Loucy (cell line): Measurements from ENCODE around the gene CXCL5.

Experiments
- H2AFZ ChIP-seq: fragments of 200-600 bp; sonication (generic); 2 replicates; pipeline ENCODE4 v1.6.0; 2016; ENCODE audit warnings: antibody characterized with exemption, mild to moderate bottlenecking, low read length, moderate library complexity
- H3F3A ChIP-seq: fragments of 200-600 bp; 2 replicates; pipeline ENCODE4 v1.6.0; 2016; ENCODE audit warnings: antibody characterized with exemption, low read depth, mild to moderate bottlenecking
- H3K27me3 ChIP-seq: fragments of 200-600 bp; sonication (generic); 2 replicates; pipeline ENCODE4 v1.6.1; 2014; ENCODE audit warnings: low read length, mild to moderate bottlenecking; ENCODE audit not compliant: insufficient read depth, poor library complexity, severe bottlenecking
- H3K36me3 ChIP-seq: fragments of 200-600 bp; sonication (generic); 2 replicates; pipeline ENCODE4 v1.6.1; 2016; ENCODE audit warnings: low read length; ENCODE audit not compliant: insufficient read depth
- H3K4me1 ChIP-seq: fragments of 200-600 bp; sonication (generic); 2 replicates; pipeline ENCODE4 v1.5.1; 2014; ENCODE audit warnings: low read length, mild to moderate bottlenecking; ENCODE audit not compliant: insufficient read depth, poor library complexity, severe bottlenecking
- H3K4me2 ChIP-seq: fragments of 200-600 bp; sonication (generic); 2 replicates; pipeline ENCODE4 v1.6.0; 2014; ENCODE audit warnings: antibody characterized with exemption, low read length, low read depth, mild to moderate bottlenecking; ENCODE audit not compliant: poor library complexity, severe bottlenecking
- H3K4me3 ChIP-seq: fragments of 200-600 bp; sonication (generic); 2 replicates; pipeline ENCODE4 v1.5.1; 2014; ENCODE audit warnings: low read length, mild to moderate bottlenecking, mixed read lengths; ENCODE audit not compliant: poor library complexity, severe bottlenecking
- H3K79me2 ChIP-seq: fragments of 200-600 bp; sonication (generic); 2 replicates; pipeline ENCODE4 v1.6.1; 2014; ENCODE audit warnings: low read length; ENCODE audit not compliant: insufficient read depth
- H3K9ac ChIP-seq: fragments of 200-600 bp; sonication (generic); 2 replicates; pipeline ENCODE4 v1.6.0; 2014; ENCODE audit warnings: mild to moderate bottlenecking, low read depth, low read length, moderate library complexity; ENCODE audit not compliant: poor library complexity, severe bottlenecking
- H3K9me2 ChIP-seq: fragments of 200-600 bp; sonication (generic); replicated peaks from 2 replicates; pipeline ENCODE4 v1.6.1; 2016; ENCODE audit warnings: low read depth, low read length, mixed read lengths
- H3K9me3 ChIP-seq: fragments of 200-600 bp; sonication (generic); 2 replicates; pipeline ENCODE4 v1.6.1; 2014; ENCODE audit warnings: mild to moderate bottlenecking, antibody characterized with exemption, low read length, low read depth; ENCODE audit not compliant: insufficient read depth
- H4K20me1 ChIP-seq: fragments of 200-600 bp; sonication (generic); 2 replicates; pipeline ENCODE4 v1.6.0; 2014; ENCODE audit warnings: antibody characterized with exemption, low read length, mild to moderate bottlenecking; ENCODE audit not compliant: insufficient read depth, poor library complexity, severe bottlenecking
- CTCF ChIP-seq: fragments of 200-600 bp; sonication (generic); conservative IDR thresholded peaks from 2 replicates; pipeline ENCODE4 v1.5.1; 2014; ENCODE audit warnings: mild to moderate bottlenecking, antibody characterized with exemption, low read length
- EZH2phosphoT487 ChIP-seq: fragments of 200-600 bp; IDR thresholded peaks from 2 replicates; pipeline ENCODE4 v1.6.1; 2018; ENCODE audit warnings: antibody characterized with exemption, mild to moderate bottlenecking, moderate library complexity, borderline replicate concordance

Gene CXCL5

GRCh38 chr4:73976716-73977115 is 21.8 kb downstream of the CXCL5 start:
- H3K36me3 ChIP-seq, result no peaks in the 10 kb centered on the region
- H3K79me2 ChIP-seq, result no peaks in the 10 kb centered on the region
- no peaks in the 10 kb centered on the region for H3K4me1 ChIP-seq
- no peaks in the 10 kb centered on the region for H3F3A ChIP-seq
- H3K9ac ChIP-seq, result no peak overlapping the region
- no peaks in the 10 kb centered on the region for H3K9me2 ChIP-seq
- peaks cover 8% of the 10 kb centered on the region; the same call in 1 of the 2 replicates for H3K9me3 ChIP-seq
- no peak overlapping the region for H2AFZ ChIP-seq
- no peaks in the 10 kb centered on the region for H4K20me1 ChIP-seq
- H3K4me2 ChIP-seq, result no peak overlapping the region
- H3K27me3 ChIP-seq, result no peaks in the 10 kb centered on the region
- TF ChIP-seq EZH2phosphoT487 (no peak), CTCF (no peak)
- H3K4me3 ChIP-seq, result no peak overlapping the region

GRCh38 chr4:73976217-73976616 is 22.3 kb downstream of the CXCL5 start:
- Histone ChIP-seq H3K4me2 (no peak overlapping the region), H3K9ac (no peak overlapping the region), H3K36me3 (no peaks in the 10 kb centered on the region), H3K9me3 (peaks cover 12% of the 10 kb centered on the region; the same call in 1 of the 2 replicates), H2AFZ (no peak overlapping the region), H3K4me3 (no peak overlapping the region), H3K27me3 (no peaks in the 10 kb centered on the region), H3K9me2 (no peaks in the 10 kb centered on the region), H3K4me1 (no peaks in the 10 kb centered on the region), H3K79me2 (no peaks in the 10 kb centered on the region), H3F3A (no peaks in the 10 kb centered on the region), H4K20me1 (no peaks in the 10 kb centered on the region)
- no peak for TF ChIP-seq CTCF

- Histone ChIP-seq H3K9me3 (peaks cover 22% of the 10 kb centered on the region; the same call in 1 of the 2 replicates), H3K9ac (no peak overlapping the region), H3F3A (no peaks in the 10 kb centered on the region), H3K4me2 (no peak overlapping the region), H3K4me3 (no peak overlapping the region), H3K27me3 (no peaks in the 10 kb centered on the region), H4K20me1 (no peaks in the 10 kb centered on the region), H3K79me2 (no peaks in the 10 kb centered on the region), H3K36me3 (no peaks in the 10 kb centered on the region), H2AFZ (no peak overlapping the region), H3K9me2 (no peaks in the 10 kb centered on the region), H3K4me1 (no peaks in the 10 kb centered on the region)
- TF ChIP-seq CTCF, result no peak
- no peak for TF ChIP-seq EZH2phosphoT487
Measured at GRCh38 chr4:73974352-73974751, 24.1 kb downstream of the CXCL5 start.
